Daoy (cell line): ENCODE results near the gene FHL3. TPM values are rescaled to one million over a fixed set of nuclear protein-coding genes. Genes with fewer than 3 reads are reported as not detected.

ENCODE experiments used
- DNase-seq: peaks from one replicate; pipeline ENCODE4 v3.0.0-alpha.2; 2015; ENCODE audit warnings: low read depth
- total RNA-seq: library from RNA; depleted of rRNA; stranded (reverse); fragments of >200 nt; shearing (Covaris generic); gene quantifications from 2 replicates; pipeline ENCODE4 v1.2.3, GENCODE V29; 2014

FHL3 gene
- total RNA-seq, 1 experiment from 2014 or later = 25.3 TPM

GRCh38 chr1:38012363-38013226 lies 7.3 kb upstream of the FHL3 start, which contains the start of gene UTP11:
TSS of gene UTP11 (plus strand) at chr1:38012734. CDS start at chr1:38012803, 69 bp downstream.
- DNase-seq = peak; percentile 97

GRCh38 chr1:38009841-38010180 lies 4.5 kb upstream of the FHL3 start:
- no peak for DNase-seq

GRCh38 chr1:38009088-38009840 lies 4.0 kb upstream of the FHL3 start:
- DNase-seq = peak; percentile 87

GRCh38 chr1:38006008-38006828 lies 904 bp upstream of the FHL3 start:
- DNase-seq = no peak

- peak; percentile 23 for DNase-seq
These were observed 818 bp downstream of the FHL3 start for GRCh38 chr1:38004284-38005108.

- DNase-seq = peak; percentile 29
These were observed 1.8 kb downstream of the FHL3 start for GRCh38 chr1:38003261-38004250.

GRCh38 chr1:38000529-38001455 lies 4.5 kb downstream of the FHL3 start:
- DNase-seq = peak; percentile 80

GRCh38 chr1:38000233-38000528 lies 5.1 kb downstream of the FHL3 start:
- no peak for DNase-seq

GRCh38 chr1:37999430-38000232 lies 5.7 kb downstream of the FHL3 start:
- DNase-seq = peak; percentile 84

- DNase-seq = no peak
These were observed 6.3 kb downstream of the FHL3 start for GRCh38 chr1:37998913-37999429.

- no peak for DNase-seq
These were observed 7.1 kb downstream of the FHL3 start for GRCh38 chr1:37998089-37998808.

GRCh38 chr1:37997256-37998088 lies 7.8 kb downstream of the FHL3 start:
- no peak for DNase-seq

GRCh38 chr1:37995751-37996345 lies 9.5 kb downstream of the FHL3 start:
- DNase-seq = peak; percentile 89

GRCh38 chr1:37994886-37995566 lies 10.3 kb downstream of the FHL3 start:
- no peak for DNase-seq

- DNase-seq = peak; percentile 58
These were observed 15.9 kb downstream of the FHL3 start for GRCh38 chr1:37989361-37989930.
